CD4-positive, CD25-positive, alpha-beta regulatory T cell (primary cell): ENCODE results near the gene ZNF622. TPM values are rescaled to one million over a fixed set of nuclear protein-coding genes. Genes with fewer than 3 reads are reported as not detected.

Experiments used
- ATAC-seq, 2 donors: fragments of 150-1000 bp; cut with Tn5 transposase; one replicate each; pipeline ENCODE4 v1.10.0; 2021; ENCODE audit warnings: low read depth in 2 of 2, moderate number of reproducible peaks in 2 of 2, moderate library complexity in 1 of 2
- DNase-seq, 3 donors: peaks; one replicate each; pipeline versions ENCODE4 v3.0.0 to v3.0.0-alpha.2; 2012 to 2022; ENCODE audit warnings: mixed read lengths in 1 of 3
- H3K27ac ChIP-seq: one replicate; pipeline ENCODE4 v1.7.0; 2013; ENCODE audit warnings: mild to moderate bottlenecking, low read length; ENCODE audit not compliant: insufficient read depth, poor library complexity, severe bottlenecking
- H3K27me3 ChIP-seq: one replicate; pipeline ENCODE4 v1.7.0; 2013; ENCODE audit warnings: low read length; ENCODE audit not compliant: control insufficient read depth, insufficient read depth
- H3K36me3 ChIP-seq: one replicate; pipeline ENCODE4 v1.7.0; 2013; ENCODE audit warnings: mild to moderate bottlenecking, low read length, moderate library complexity; ENCODE audit not compliant: control insufficient read depth, insufficient read depth
- H3K4me1 ChIP-seq: 2 replicates; pipeline ENCODE4 v1.7.0; 2013; ENCODE audit warnings: mild to moderate bottlenecking, low read length; ENCODE audit not compliant: insufficient read depth, control insufficient read depth, poor library complexity, severe bottlenecking
- H3K4me3 ChIP-seq: one replicate; pipeline ENCODE4 v1.7.0; 2013; ENCODE audit warnings: low read depth, mild to moderate bottlenecking, low read length, moderate library complexity
- H3K9me3 ChIP-seq, 2 experiments: 1 replicate in 1 of 2; 2 replicates in 1 of 2; pipeline ENCODE4 v1.7.0; 2013; ENCODE audit warnings: low read length in 2 of 2, mild to moderate bottlenecking in 1 of 2, moderate library complexity in 1 of 2; ENCODE audit not compliant: control insufficient read depth in 2 of 2
- H3K27ac Mint-ChIP-seq, 3 donors: one replicate each; pipeline ENCODE4 v1.8.0; 2020 to 2022; ENCODE audit warnings: mild to moderate bottlenecking in 3 of 3, mixed read lengths in 3 of 3, moderate library complexity in 2 of 3
- H3K27me3 Mint-ChIP-seq: one replicate; pipeline ENCODE4 v1.8.0; 2022; ENCODE audit warnings: mild to moderate bottlenecking, mixed read lengths
- H3K36me3 Mint-ChIP-seq: one replicate; pipeline ENCODE4 v1.8.0; 2020; ENCODE audit warnings: mixed read lengths
- H3K4me1 Mint-ChIP-seq, 4 donors: one replicate each; pipeline ENCODE4 v1.8.0; 2020 to 2022; ENCODE audit warnings: mixed read lengths in 4 of 4, mild to moderate bottlenecking in 1 of 4
- H3K4me3 Mint-ChIP-seq, 4 donors: one replicate each; pipeline ENCODE4 v1.8.0; 2020 to 2022; ENCODE audit warnings: mild to moderate bottlenecking in 4 of 4, mixed read lengths in 4 of 4, moderate library complexity in 3 of 4
- H3K9me3 Mint-ChIP-seq, 7 donors: one replicate each; pipeline ENCODE4 v1.8.0; 2020 to 2022; ENCODE audit warnings: mixed read lengths in 7 of 7, mild to moderate bottlenecking in 3 of 7, moderate library complexity in 2 of 7
- polyA plus RNA-seq, 4 donors: library from polyadenylated mRNA; unstranded; fragments of 300-500 nt; fragmentation: Illumina TruSeq; gene quantifications; one replicate each; pipeline ENCODE4 v1.2.3, GENCODE V29; 2021
- total RNA-seq: library from RNA; stranded (reverse); gene quantifications from one replicate; pipeline ENCODE4 v1.2.3, GENCODE V29; 2022

The ZNF622 gene
- total and polyA plus RNA-seq, 5 donors from 2014 or later, result 42.0 to 69.8 (median 60.1) TPM

DNA sequence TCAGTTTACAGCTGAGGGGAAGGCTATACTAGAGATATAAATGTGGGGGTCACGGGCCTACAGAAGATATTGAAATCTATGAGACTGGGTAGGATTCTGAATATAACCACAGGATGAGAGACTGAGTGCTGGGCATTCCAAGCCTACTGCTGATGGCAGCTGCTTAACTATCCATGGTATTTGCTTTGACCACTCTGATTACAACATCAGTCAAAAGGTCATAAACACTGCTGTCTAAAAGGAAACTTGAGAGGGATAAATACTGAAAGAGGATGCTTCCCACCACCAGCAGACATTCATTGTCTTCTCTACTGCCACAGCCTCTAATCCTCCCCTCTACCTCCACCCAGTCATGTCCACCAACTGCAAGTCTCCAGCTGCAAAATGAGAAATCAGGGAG is 3.8 kb downstream of the ZNF622 start:
- H3K4me1 ChIP-seq, result peaks cover 80% of the 10 kb centered on the region

DNA sequence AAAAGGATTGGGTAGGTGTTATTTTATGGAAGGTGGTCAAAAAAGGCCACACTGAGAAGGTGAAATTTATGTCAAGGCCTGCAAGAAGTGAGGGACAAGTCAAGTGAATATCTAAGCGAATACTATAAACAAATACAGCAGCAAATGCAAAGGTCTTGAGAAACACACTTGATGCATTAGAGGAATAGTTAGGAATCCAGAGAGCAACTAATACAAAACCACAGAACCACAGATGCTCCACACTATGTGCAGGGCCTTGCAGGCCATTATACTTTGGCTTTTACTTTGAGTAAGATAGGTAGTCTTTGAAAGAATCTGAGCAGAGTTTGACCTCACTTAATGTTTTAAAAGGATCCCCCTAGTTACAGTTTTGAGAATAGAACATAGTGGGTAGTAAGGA is 4.6 kb downstream of the ZNF622 start:
- Histone ChIP-seq H3K4me3 (peak overlapping the region; percentile 63), H3K4me1 (peaks cover 80% of the 10 kb centered on the region), H3K27ac (peak overlapping the region; percentile 25), H3K36me3 (peaks cover 71% of the 10 kb centered on the region), H3K9me3 (no peaks in the 10 kb centered on the region), H3K27me3 (no peaks in the 10 kb centered on the region)
- ATAC-seq (no peak), DNase-seq (no peak)
- H3K27ac Mint-ChIP-seq, result peak overlapping the region; percentile 20 to 87 (median 74)
- no peaks in the 10 kb centered on the region for H3K27me3 Mint-ChIP-seq
- peaks cover 38 to 97% (median 73%) of the 10 kb centered on the region in 4 donors for H3K4me1 Mint-ChIP-seq
- peaks cover 44% of the 10 kb centered on the region for H3K36me3 Mint-ChIP-seq
- H3K4me3 Mint-ChIP-seq, result peak overlapping the region; percentile 10 to 88 (median 79)
- H3K9me3 Mint-ChIP-seq, result no peaks in the 10 kb centered on the region

More for the DNA sequence above, 3.8 kb downstream of the ZNF622 start:
- peaks cover 65% of the 10 kb centered on the region for H3K36me3 ChIP-seq
- no peak overlapping the region for H3K27ac ChIP-seq
- Mint-ChIP-seq H3K27me3 (no peaks in the 10 kb centered on the region), H3K4me3 (peak overlapping the region; percentile 10 to 88 (median 79)), H3K27ac (peak overlapping the region; percentile 20 to 87 (median 44)), H3K36me3 (peaks cover 37% of the 10 kb centered on the region), H3K4me1 (peaks cover 33 to 97% (median 71%) of the 10 kb centered on the region in 4 donors), H3K9me3 (no peaks in the 10 kb centered on the region)
- ATAC-seq (no peak), DNase-seq (no peak)
- H3K27me3 ChIP-seq, result no peaks in the 10 kb centered on the region
- peak overlapping the region; percentile 63 for H3K4me3 ChIP-seq
- no peaks in the 10 kb centered on the region for H3K9me3 ChIP-seq

DNA sequence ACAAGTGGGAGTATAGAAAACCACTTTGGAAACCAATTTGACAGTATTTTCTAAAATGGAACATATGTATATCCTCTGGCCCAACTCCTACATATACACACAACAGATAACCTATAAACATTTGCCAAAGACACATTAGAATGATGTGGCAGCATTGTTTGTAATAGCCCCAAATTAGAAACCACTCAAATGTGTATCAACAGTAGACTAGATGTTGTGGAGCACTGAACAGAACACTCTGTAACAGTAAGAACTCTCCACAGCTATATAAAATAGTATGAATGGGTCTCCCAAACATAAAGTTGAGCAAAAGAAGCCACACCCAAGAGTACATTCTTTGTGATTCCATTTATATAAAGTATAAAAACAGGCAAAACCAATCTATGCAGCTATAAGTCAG is 6.1 kb downstream of the ZNF622 start:
- H3K27ac Mint-ChIP-seq, result peak overlapping the region in 2 of 3 donors; percentile 20 to 85
- H3K4me3 Mint-ChIP-seq, result peak overlapping the region in 1 of 4 donors; percentile 20
- no peaks in the 10 kb centered on the region for H3K9me3 Mint-ChIP-seq
- peaks cover 46% of the 10 kb centered on the region for H3K36me3 Mint-ChIP-seq
- H3K4me1 Mint-ChIP-seq, result peaks cover 30 to 97% (median 75%) of the 10 kb centered on the region in 4 donors
- no peaks in the 10 kb centered on the region for H3K27me3 Mint-ChIP-seq
- ATAC-seq (no peak), DNase-seq (no peak)
- peak overlapping the region; percentile 6 for H3K27ac ChIP-seq
- H3K36me3 ChIP-seq, result peaks cover 84% of the 10 kb centered on the region
- H3K4me1 ChIP-seq, result peaks cover 78% of the 10 kb centered on the region
- peak overlapping the region; percentile 26 for H3K4me3 ChIP-seq
- no peaks in the 10 kb centered on the region for H3K27me3 ChIP-seq
- H3K9me3 ChIP-seq, result no peaks in the 10 kb centered on the region

DNA sequence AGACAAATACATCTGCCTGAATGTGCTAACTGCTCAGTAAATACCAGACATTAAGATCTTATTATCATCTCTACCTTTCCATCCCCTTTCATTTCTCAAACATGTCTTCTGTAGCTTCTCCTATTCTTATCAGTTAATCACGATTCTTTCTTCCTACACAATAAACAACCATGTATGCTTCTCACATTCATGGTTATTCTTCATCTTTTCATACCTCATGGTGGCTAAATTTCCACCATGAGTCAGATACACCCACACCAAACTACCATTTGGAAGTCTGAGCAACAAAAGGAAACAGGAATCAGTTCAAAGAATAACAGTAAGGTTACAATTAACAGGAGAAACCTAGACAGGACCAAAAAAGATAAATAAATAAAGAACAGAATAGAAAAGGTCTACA is 7.7 kb downstream of the ZNF622 start:
- Mint-ChIP-seq H3K27ac (peak overlapping the region; percentile 3 to 75 (median 54)), H3K4me1 (peaks cover 19 to 88% (median 64%) of the 10 kb centered on the region in 4 donors), H3K9me3 (no peaks in the 10 kb centered on the region), H3K4me3 (peak overlapping the region in 3 of 4 donors; percentile 8 to 38 (median 12)), H3K36me3 (peaks cover 32% of the 10 kb centered on the region), H3K27me3 (no peaks in the 10 kb centered on the region)
- ATAC-seq, result no peak
- DNase-seq, result no peak
- Histone ChIP-seq H3K27ac (peak overlapping the region; percentile 26), H3K36me3 (peaks cover 82% of the 10 kb centered on the region), H3K4me3 (no peak overlapping the region), H3K4me1 (peaks cover 62% of the 10 kb centered on the region), H3K9me3 (no peaks in the 10 kb centered on the region), H3K27me3 (no peaks in the 10 kb centered on the region)

DNA sequence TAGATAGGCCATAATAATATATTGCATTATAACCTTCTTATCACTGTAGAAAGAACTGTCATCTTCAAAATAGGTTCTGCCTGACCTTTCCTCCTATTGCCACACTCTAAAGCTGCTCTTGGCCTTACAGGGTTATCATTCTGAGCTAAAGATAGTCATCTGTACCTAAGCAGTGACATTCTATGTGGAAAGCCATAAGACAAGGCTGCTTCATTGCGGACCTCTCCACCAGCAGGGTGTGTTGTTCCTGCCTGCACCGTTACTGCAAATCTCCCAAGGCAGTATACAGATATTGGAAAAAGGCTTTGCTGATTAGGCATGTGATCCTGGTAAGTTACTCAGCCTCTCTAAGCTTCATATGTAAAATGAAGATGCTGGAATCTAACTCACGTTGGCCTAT is 8.1 kb downstream of the ZNF622 start:
- Histone ChIP-seq H3K4me3 (peak overlapping the region; percentile 27), H3K9me3 (no peaks in the 10 kb centered on the region), H3K27ac (peak overlapping the region; percentile 26), H3K36me3 (peaks cover 82% of the 10 kb centered on the region), H3K4me1 (peaks cover 58% of the 10 kb centered on the region), H3K27me3 (no peaks in the 10 kb centered on the region)
- ATAC-seq (no peak), DNase-seq (no peak)
- Mint-ChIP-seq H3K4me3 (peak overlapping the region in 1 of 4 donors; percentile 8), H3K4me1 (peaks cover 19 to 84% (median 62%) of the 10 kb centered on the region in 4 donors), H3K27ac (peak overlapping the region in 2 of 3 donors; percentile 3 to 54), H3K36me3 (peaks cover 31% of the 10 kb centered on the region), H3K27me3 (no peaks in the 10 kb centered on the region), H3K9me3 (no peaks in the 10 kb centered on the region)

DNA sequence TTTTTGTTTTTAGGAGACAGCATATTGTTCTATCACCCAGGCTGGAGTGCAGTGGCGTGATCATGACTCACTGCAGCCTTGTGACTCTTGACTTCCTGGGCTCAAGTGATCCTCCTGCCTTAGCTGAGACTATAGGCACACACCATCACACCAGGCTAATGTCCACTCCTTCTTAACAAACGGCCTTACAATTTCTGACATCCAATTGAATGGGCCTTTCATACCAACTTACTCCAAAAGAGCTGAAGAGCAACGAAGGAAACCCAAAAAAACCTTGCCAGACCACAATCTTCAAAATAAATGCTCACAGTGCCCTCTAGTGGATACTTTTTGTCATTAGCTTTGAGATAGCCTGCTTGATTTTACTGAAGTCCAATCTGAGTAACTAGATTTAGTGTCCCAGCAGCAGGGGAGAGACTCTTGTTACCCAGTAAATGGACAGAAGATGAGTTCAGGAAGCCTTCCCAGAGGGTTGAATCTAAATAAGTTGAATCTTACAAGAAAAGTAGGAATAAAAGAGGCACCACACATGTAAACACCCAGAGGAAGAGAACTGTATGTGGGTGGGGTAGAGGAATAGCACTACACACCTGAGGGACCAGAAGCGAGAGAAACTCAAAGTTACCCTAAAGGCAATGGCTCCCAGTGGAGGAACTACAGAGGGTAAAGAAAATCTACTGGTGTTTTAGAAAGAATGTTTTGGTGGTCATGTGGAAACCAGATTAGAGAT is 9.3 kb downstream of the ZNF622 start:
- Histone ChIP-seq H3K4me1 (peaks cover 46% of the 10 kb centered on the region), H3K4me3 (peak overlapping the region; percentile 42), H3K27me3 (no peaks in the 10 kb centered on the region), H3K9me3 (no peaks in the 10 kb centered on the region), H3K36me3 (peaks cover 82% of the 10 kb centered on the region), H3K27ac (no peak overlapping the region)
- Mint-ChIP-seq H3K27me3 (no peaks in the 10 kb centered on the region), H3K4me3 (peak overlapping the region; percentile 2 to 66 (median 49)), H3K9me3 (no peaks in the 10 kb centered on the region), H3K27ac (peak overlapping the region; percentile 51 to 82 (median 79)), H3K4me1 (peaks cover 19 to 72% (median 52%) of the 10 kb centered on the region in 4 donors), H3K36me3 (peaks cover 30% of the 10 kb centered on the region)
- DNase-seq (peak; percentile 21 to 84 (median 67)), ATAC-seq (peak; percentile 58 to 79)

DNA sequence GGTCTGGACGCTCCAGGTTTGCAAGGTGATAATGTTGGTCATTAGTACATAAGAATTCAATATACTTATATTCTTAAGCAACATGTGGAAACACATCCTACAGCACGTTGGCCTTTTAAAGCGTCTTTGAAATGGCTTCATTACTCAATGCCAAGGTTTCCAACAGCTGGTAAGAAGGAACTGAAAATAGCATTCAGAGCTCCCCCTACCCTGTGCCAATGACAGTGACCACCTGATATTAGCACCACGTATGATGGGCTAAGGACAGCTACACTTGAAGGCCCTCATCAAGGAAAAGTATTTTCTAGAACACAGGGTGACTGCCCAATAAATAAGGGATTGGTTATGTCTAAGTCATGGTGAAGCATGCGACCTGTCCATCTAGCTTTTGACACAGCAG is 9.9 kb downstream of the ZNF622 start:
- Mint-ChIP-seq H3K36me3 (peaks cover 30% of the 10 kb centered on the region), H3K4me1 (peaks cover 19 to 66% (median 48%) of the 10 kb centered on the region in 4 donors), H3K4me3 (peak overlapping the region; percentile 16 to 66 (median 49)), H3K27ac (peak overlapping the region; percentile 51 to 82 (median 79)), H3K27me3 (no peaks in the 10 kb centered on the region), H3K9me3 (no peaks in the 10 kb centered on the region)
- no peak overlapping the region for H3K27ac ChIP-seq
- H3K9me3 ChIP-seq, result no peaks in the 10 kb centered on the region
- DNase-seq (no peak), ATAC-seq (no peak)
- peak overlapping the region; percentile 42 for H3K4me3 ChIP-seq
- H3K4me1 ChIP-seq, result peaks cover 40% of the 10 kb centered on the region
- H3K27me3 ChIP-seq, result no peaks in the 10 kb centered on the region
- H3K36me3 ChIP-seq, result peaks cover 82% of the 10 kb centered on the region
